ACC112 (cell line): Measurements from ENCODE around the gene HMHB1.
"Not testable (repeated sequence)": the region's sequence is repeated elsewhere in the genome, so short reads cannot be mapped to it uniquely, and the experiment has no call there.

ENCODE experiments used
- H2AFZ ChIP-seq: fragments of 200-600 bp; sonication (generic); one replicate; pipeline ENCODE4 v1.6.0; 2017; ENCODE audit warnings: antibody characterized with exemption, low read length; ENCODE audit not compliant: unreplicated experiment
- H3K27ac ChIP-seq: fragments of 200-600 bp; sonication (generic); 2 replicates; pipeline ENCODE4 v1.5.1; 2014; ENCODE audit warnings: low read depth, mild to moderate bottlenecking, antibody characterized with exemption, low read length, moderate library complexity
- H3K27me3 ChIP-seq: fragments of 200-600 bp; sonication (generic); 2 replicates; pipeline ENCODE4 v1.6.1; 2014; ENCODE audit warnings: mild to moderate bottlenecking, antibody characterized with exemption, low read length, moderate library complexity, mixed read lengths; ENCODE audit not compliant: insufficient read depth
- H3K36me3 ChIP-seq: fragments of 200-600 bp; sonication (generic); 2 replicates; pipeline ENCODE4 v1.6.1; 2016; ENCODE audit warnings: mild to moderate bottlenecking, antibody characterized with exemption, low read length, moderate library complexity, mixed read lengths; ENCODE audit not compliant: insufficient read depth
- H3K4me1 ChIP-seq: fragments of 200-600 bp; sonication (generic); one replicate; pipeline ENCODE4 v1.6.1; 2016; ENCODE audit warnings: low read length, mixed read lengths; ENCODE audit not compliant: insufficient read depth, unreplicated experiment, control insufficient read depth
- H3K4me3 ChIP-seq: fragments of 200-600 bp; sonication (generic); 2 replicates; pipeline ENCODE4 v1.5.1; 2014; ENCODE audit warnings: mild to moderate bottlenecking, low read depth, low read length
- H3K79me2 ChIP-seq: fragments of 200-600 bp; sonication (generic); one replicate; pipeline ENCODE4 v1.6.0; 2016; ENCODE audit warnings: low read length; ENCODE audit not compliant: control insufficient read depth, unreplicated experiment, insufficient read depth

The HMHB1 gene

DNA sequence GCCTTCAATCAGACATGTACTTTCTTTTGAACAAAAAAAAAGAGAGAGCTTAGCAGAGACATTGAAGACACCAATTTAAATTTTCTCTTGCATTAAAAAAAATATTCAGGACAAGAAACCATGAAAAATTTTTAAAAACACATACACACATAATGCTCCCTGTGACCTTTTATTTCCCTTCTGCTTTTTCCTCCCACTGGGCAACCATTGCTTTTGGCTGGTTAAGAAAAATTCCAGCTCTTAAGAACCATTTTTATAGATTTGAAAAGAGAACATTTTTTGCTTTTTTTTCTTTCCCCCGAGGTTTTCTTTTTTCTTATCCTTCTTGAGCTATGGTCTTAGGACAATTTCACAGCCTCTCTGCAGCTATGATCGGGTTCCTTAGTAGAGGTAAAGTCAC lies 6.1 kb upstream of the HMHB1 start:
- Histone ChIP-seq H3K27me3 (no peaks in the 10 kb centered on the region), H3K27ac (no peak overlapping the region), H3K4me3 (no peak overlapping the region), H3K4me1 (no peaks in the 10 kb centered on the region), H3K79me2 (no peaks in the 10 kb centered on the region), H3K36me3 (no peaks in the 10 kb centered on the region), H2AFZ (no peak overlapping the region)

GRCh38 chr5:143806579-143806978 lies 5.4 kb upstream of the HMHB1 start:
- H2AFZ ChIP-seq, result no peak overlapping the region
- H3K4me3 ChIP-seq, result no peak overlapping the region
- H3K4me1 ChIP-seq, result no peaks in the 10 kb centered on the region
- no peak overlapping the region for H3K27ac ChIP-seq
- H3K27me3 ChIP-seq, result no peaks in the 10 kb centered on the region
- no peaks in the 10 kb centered on the region for H3K36me3 ChIP-seq
- no peaks in the 10 kb centered on the region for H3K79me2 ChIP-seq

- Histone ChIP-seq H3K36me3 (no peaks in the 10 kb centered on the region), H3K4me3 (no peak overlapping the region), H2AFZ (no peak overlapping the region), H3K4me1 (no peaks in the 10 kb centered on the region), H3K27ac (no peak overlapping the region), H3K27me3 (no peaks in the 10 kb centered on the region), H3K79me2 (no peaks in the 10 kb centered on the region)
These were observed 4.6 kb upstream of the HMHB1 start for GRCh38 chr5:143807401-143807800.

- H3K27ac ChIP-seq, H3K27me3 ChIP-seq, H3K4me1 ChIP-seq, H3K4me3 ChIP-seq, H2AFZ ChIP-seq, H3K36me3 ChIP-seq, H3K79me2 ChIP-seq: not testable (repeated sequence)
These were observed 4.4 kb downstream of the HMHB1 start for GRCh38 chr5:143816370-143816769.

- H3K4me3 ChIP-seq, result no peak overlapping the region
- no peaks in the 10 kb centered on the region for H3K36me3 ChIP-seq
- no peak overlapping the region for H3K27ac ChIP-seq
- H3K79me2 ChIP-seq, result no peaks in the 10 kb centered on the region
- H3K4me1 ChIP-seq, result no peaks in the 10 kb centered on the region
- H3K27me3 ChIP-seq, result no peaks in the 10 kb centered on the region
- no peak overlapping the region for H2AFZ ChIP-seq
These were observed 7.8 kb downstream of the HMHB1 start for GRCh38 chr5:143819716-143820115.

- Histone ChIP-seq H3K4me1 (no peaks in the 10 kb centered on the region), H3K79me2 (no peaks in the 10 kb centered on the region), H3K36me3 (no peaks in the 10 kb centered on the region), H3K27me3 (no peaks in the 10 kb centered on the region), H3K27ac (no peak overlapping the region), H2AFZ (no peak overlapping the region), H3K4me3 (no peak overlapping the region)
These were observed 8.5 kb downstream of the HMHB1 start for GRCh38 chr5:143820451-143820850.

GRCh38 chr5:143824851-143825720 lies 13.1 kb downstream of the HMHB1 start:
- peak overlapping the region; percentile 5 for H2AFZ ChIP-seq
- H3K4me1 ChIP-seq, result peaks cover 10% of the 10 kb centered on the region
- no peaks in the 10 kb centered on the region for H3K27me3 ChIP-seq
- H3K36me3 ChIP-seq, result no peaks in the 10 kb centered on the region
- no peaks in the 10 kb centered on the region for H3K79me2 ChIP-seq
- no peak overlapping the region for H3K4me3 ChIP-seq
- no peak overlapping the region for H3K27ac ChIP-seq

DNA sequence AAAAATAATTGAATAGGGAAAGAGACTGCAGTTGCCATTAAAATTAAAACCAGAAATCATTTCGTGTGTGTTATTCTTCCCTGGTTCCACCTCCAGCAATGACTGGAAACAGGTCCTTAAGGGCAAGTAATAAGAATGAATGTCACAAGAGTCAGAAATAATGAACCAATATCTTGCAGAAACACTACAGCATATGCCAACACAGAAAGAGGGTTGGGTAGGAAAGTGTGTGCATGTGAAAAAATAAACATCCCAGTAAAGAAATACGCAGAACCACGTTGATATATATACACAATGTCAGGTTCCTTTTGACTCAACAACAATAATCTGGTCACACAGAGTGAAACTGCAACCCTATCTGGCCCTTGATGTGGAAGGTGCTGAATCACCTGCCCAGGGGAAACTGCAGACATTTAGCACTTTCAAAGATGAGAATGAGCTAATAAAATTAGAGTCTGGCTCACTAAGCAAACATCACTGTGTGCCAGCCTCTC lies 15.0 kb downstream of the HMHB1 start:
- Histone ChIP-seq H3K4me3 (no peak overlapping the region), H3K27me3 (no peaks in the 10 kb centered on the region), H3K27ac (no peak overlapping the region), H3K4me1 (peaks cover 10% of the 10 kb centered on the region), H2AFZ (no peak overlapping the region), H3K79me2 (no peaks in the 10 kb centered on the region), H3K36me3 (no peaks in the 10 kb centered on the region)

DNA sequence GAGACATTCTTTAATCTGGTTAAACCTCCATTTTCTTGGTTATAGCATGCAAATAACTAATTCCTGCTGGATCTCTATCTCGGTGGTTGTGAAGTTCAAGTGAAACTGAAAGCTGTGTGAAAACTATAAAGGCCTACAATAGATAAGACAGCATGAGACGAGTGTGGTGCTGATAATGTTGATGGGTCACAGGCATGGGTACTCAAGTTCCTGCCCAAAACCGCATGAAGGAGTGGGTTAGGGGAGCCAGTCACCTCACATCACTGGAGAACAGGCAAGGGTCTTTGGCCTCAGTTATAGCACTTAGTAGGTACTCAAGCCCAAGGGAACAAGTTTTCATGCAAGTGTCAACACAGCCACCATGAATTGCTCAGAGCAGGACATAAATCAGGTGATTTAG lies 16.7 kb downstream of the HMHB1 start:
- H3K36me3 ChIP-seq, result no peaks in the 10 kb centered on the region
- no peak overlapping the region for H3K27ac ChIP-seq
- H2AFZ ChIP-seq, result no peak overlapping the region
- no peaks in the 10 kb centered on the region for H3K79me2 ChIP-seq
- no peaks in the 10 kb centered on the region for H3K27me3 ChIP-seq
- H3K4me1 ChIP-seq, result peaks cover 10% of the 10 kb centered on the region
- H3K4me3 ChIP-seq, result no peak overlapping the region

DNA sequence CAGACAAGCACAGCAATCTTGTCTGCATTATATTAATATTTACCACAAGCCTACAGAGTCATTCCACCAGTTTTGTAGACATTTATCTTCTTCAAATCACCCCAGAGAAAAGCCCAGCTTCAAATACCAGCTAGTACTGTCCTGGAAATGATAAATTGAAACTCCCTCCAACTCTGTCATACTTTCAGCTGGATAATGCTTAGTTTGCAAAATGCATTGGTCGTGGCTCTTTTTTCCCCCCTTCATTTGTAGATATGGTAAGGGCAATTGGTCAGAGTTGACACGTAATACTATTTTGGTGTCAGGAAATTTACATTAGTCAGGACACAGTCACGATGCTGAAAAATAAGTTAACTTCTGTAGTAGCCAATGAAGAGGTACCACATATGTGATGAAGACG lies 21.2 kb downstream of the HMHB1 start:
- H3K36me3 ChIP-seq, result no peaks in the 10 kb centered on the region
- no peak overlapping the region for H3K27ac ChIP-seq
- H3K79me2 ChIP-seq, result no peaks in the 10 kb centered on the region
- no peak overlapping the region for H3K4me3 ChIP-seq
- H3K4me1 ChIP-seq, result peaks cover 11% of the 10 kb centered on the region
- H3K27me3 ChIP-seq, result no peaks in the 10 kb centered on the region
- H2AFZ ChIP-seq, result no peak overlapping the region

DNA sequence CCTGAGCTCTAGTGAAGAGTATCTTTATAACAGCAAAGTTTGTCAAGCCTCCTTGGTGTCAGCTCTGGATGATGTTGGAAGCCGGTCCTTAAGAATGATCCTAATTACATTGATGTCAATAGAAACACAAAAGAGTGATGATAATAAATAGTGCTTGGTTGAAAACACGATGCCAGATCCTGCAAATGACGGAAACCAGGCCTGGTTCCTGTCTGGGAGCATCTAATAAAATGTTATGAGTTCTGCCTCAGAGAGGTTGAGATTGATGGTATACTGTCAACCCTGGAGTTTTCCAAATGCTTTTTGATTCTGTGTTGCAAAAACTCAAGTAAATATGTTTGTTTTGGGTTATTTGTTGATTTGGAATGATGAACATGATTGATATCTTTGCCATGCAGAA lies 23.3 kb downstream of the HMHB1 start:
- Histone ChIP-seq H2AFZ (no peak overlapping the region), H3K79me2 (no peaks in the 10 kb centered on the region), H3K4me3 (no peak overlapping the region), H3K27ac (no peak overlapping the region), H3K36me3 (no peaks in the 10 kb centered on the region), H3K27me3 (no peaks in the 10 kb centered on the region), H3K4me1 (peaks cover 11% of the 10 kb centered on the region)
